GM23248 (cell line): ENCODE results near the gene CCDC192. TPM values are rescaled to one million over a fixed set of nuclear protein-coding genes. Genes with fewer than 3 reads are reported as not detected.

ENCODE experiments used
- DNase-seq: peaks from one replicate; pipeline ENCODE4 v3.0.0-alpha.2; 2015
- H2AFZ ChIP-seq: fragments of 200-600 bp; sonication (generic); 2 replicates; pipeline ENCODE4 v1.6.1; 2016; ENCODE audit warnings: antibody characterized with exemption
- H3F3A ChIP-seq: fragments of 200-600 bp; sonication (generic); 2 replicates; pipeline ENCODE4 v1.6.1; 2016; ENCODE audit warnings: mild to moderate bottlenecking, antibody characterized with exemption, mixed run types; ENCODE audit not compliant: insufficient read depth
- H3K27ac ChIP-seq: fragments of 200-600 bp; sonication (generic); 2 replicates; pipeline ENCODE4 v1.5.1; 2016; ENCODE audit warnings: mild to moderate bottlenecking
- H3K27me3 ChIP-seq: fragments of 200-600 bp; sonication (generic); replicated peaks from 2 replicates; pipeline ENCODE4 v1.6.1; 2016; ENCODE audit warnings: mild to moderate bottlenecking; ENCODE audit not compliant: insufficient read depth
- H3K36me3 ChIP-seq: fragments of 200-600 bp; sonication (generic); 2 replicates; pipeline ENCODE4 v1.6.1; 2016; ENCODE audit warnings: low read depth, mild to moderate bottlenecking
- H3K4me1 ChIP-seq: fragments of 200-600 bp; sonication (generic); 2 replicates; pipeline ENCODE4 v1.6.1; 2016; ENCODE audit warnings: mild to moderate bottlenecking; ENCODE audit not compliant: insufficient read depth
- H3K4me2 ChIP-seq: fragments of 200-600 bp; sonication (generic); one replicate; pipeline ENCODE4 v1.6.1; 2016; ENCODE audit warnings: mild to moderate bottlenecking; ENCODE audit not compliant: unreplicated experiment
- H3K4me3 ChIP-seq: fragments of 200-600 bp; sonication (generic); 2 replicates; pipeline ENCODE4 v1.5.1; 2016; ENCODE audit warnings: mild to moderate bottlenecking
- H3K79me2 ChIP-seq: fragments of 200-600 bp; sonication (generic); 2 replicates; pipeline ENCODE4 v1.6.1; 2016; ENCODE audit warnings: mild to moderate bottlenecking; ENCODE audit not compliant: insufficient read depth
- H3K9ac ChIP-seq: fragments of 200-600 bp; sonication (generic); 2 replicates; pipeline ENCODE4 v1.6.1; 2016; ENCODE audit warnings: mild to moderate bottlenecking
- H3K9me2 ChIP-seq: fragments of 200-600 bp; sonication (generic); 2 replicates; pipeline ENCODE4 v1.6.1; 2016; ENCODE audit warnings: mixed run types, mild to moderate bottlenecking, moderate library complexity; ENCODE audit not compliant: insufficient read depth
- H3K9me3 ChIP-seq: fragments of 200-600 bp; sonication (generic); one replicate; pipeline ENCODE4 v1.6.1; 2017; ENCODE audit warnings: low read depth
- H4K20me1 ChIP-seq: fragments of 200-600 bp; sonication (generic); 2 replicates; pipeline ENCODE4 v1.6.0; 2016; ENCODE audit not compliant: insufficient read depth
- EZH2 ChIP-seq: fragments of 200-600 bp; sonication (generic); IDR thresholded peaks from 2 replicates; pipeline ENCODE4 v1.6.1; 2018; ENCODE audit warnings: antibody characterized with exemption, mild to moderate bottlenecking; ENCODE audit not compliant: insufficient read depth, poor library complexity, severe bottlenecking
- EZH2phosphoT487 ChIP-seq: fragments of 200-600 bp; sonication (generic); IDR thresholded peaks from 2 replicates; pipeline ENCODE4 v1.6.1; 2018; ENCODE audit warnings: antibody characterized with exemption, moderate library complexity, mild to moderate bottlenecking, low read depth; ENCODE audit not compliant: insufficient read depth
- WGBS, 2 experiments: methylation state at CpG; one replicate each; pipeline ENCODE4 v1.1.6; 2015 to 2017; ENCODE audit warnings: low lambda C conversion rate in 2 of 2, low coverage in 1 of 2; ENCODE audit errors: missing lambda C conversion rate in 2 of 2; 5-methylcytosine and 5-hydroxymethylcytosine counted together
- in situ Hi-C: fragments of 300-500 bp; cut with MboI; formaldehyde crosslinking; loops from 2 replicates; pipeline ENCODE4 v1.15.0; 2020
- polyA plus RNA-seq: library from polyadenylated mRNA; unstranded; fragments of >200 nt; fragmentation: Nextera tagmentation; extraction: Ambion mirVana; gene quantifications from 2 replicates; pipeline ENCODE4 v1.2.1, GENCODE V29; 2016
- total RNA-seq: library from RNA; depleted of rRNA; stranded (reverse); fragments of >200 nt; shearing (Covaris generic); gene quantifications from 2 replicates; pipeline ENCODE4 v1.2.3, GENCODE V29; 2014

The CCDC192 gene
- total and polyA plus RNA-seq, 2 experiments from 2014 or later = 0.40 TPM; not detected in 1

- no peaks in the 10 kb centered on the region for H3K9me2 ChIP-seq
- no peak for TF ChIP-seq EZH2
- TF ChIP-seq EZH2phosphoT487 = no peak
- H3K79me2 ChIP-seq = no peaks in the 10 kb centered on the region
- H2AFZ ChIP-seq = no peak overlapping the region
- H3K9ac ChIP-seq = no peak overlapping the region
- no peak overlapping the region for H3K27ac ChIP-seq
- H3K4me1 ChIP-seq = no peaks in the 10 kb centered on the region
- H3K4me2 ChIP-seq = no peak overlapping the region
- H3K27me3 ChIP-seq = no peaks in the 10 kb centered on the region
- no peaks in the 10 kb centered on the region for H3K9me3 ChIP-seq
- H3K36me3 ChIP-seq = no peaks in the 10 kb centered on the region
- DNase-seq = no peak
- in situ Hi-C loops = no loop called here
- no peaks in the 10 kb centered on the region for H4K20me1 ChIP-seq
- no peak overlapping the region for H3K4me3 ChIP-seq
- H3F3A ChIP-seq = no peaks in the 10 kb centered on the region
Observed at GRCh38 chr5:127969651-127970050, 266.5 kb downstream of the CCDC192 start.

GRCh38 chr5:127970081-127970480 lies 266.9 kb downstream of the CCDC192 start:
- Histone ChIP-seq H3K4me3 (no peak overlapping the region), H3K4me1 (no peaks in the 10 kb centered on the region), H4K20me1 (no peaks in the 10 kb centered on the region), H3K27ac (no peak overlapping the region), H3K79me2 (no peaks in the 10 kb centered on the region), H3K9ac (no peak overlapping the region), H3F3A (no peaks in the 10 kb centered on the region), H3K27me3 (no peaks in the 10 kb centered on the region), H3K9me3 (no peaks in the 10 kb centered on the region), H3K9me2 (no peaks in the 10 kb centered on the region), H3K4me2 (no peak overlapping the region), H2AFZ (no peak overlapping the region), H3K36me3 (no peaks in the 10 kb centered on the region)
- no peak for DNase-seq
- 100% methylated on average over 1 of the region's 1 CpG for WGBS, 2 experiments
- TF ChIP-seq EZH2 = no peak
- no peak for TF ChIP-seq EZH2phosphoT487
- in situ Hi-C loops = no loop called here

DNA sequence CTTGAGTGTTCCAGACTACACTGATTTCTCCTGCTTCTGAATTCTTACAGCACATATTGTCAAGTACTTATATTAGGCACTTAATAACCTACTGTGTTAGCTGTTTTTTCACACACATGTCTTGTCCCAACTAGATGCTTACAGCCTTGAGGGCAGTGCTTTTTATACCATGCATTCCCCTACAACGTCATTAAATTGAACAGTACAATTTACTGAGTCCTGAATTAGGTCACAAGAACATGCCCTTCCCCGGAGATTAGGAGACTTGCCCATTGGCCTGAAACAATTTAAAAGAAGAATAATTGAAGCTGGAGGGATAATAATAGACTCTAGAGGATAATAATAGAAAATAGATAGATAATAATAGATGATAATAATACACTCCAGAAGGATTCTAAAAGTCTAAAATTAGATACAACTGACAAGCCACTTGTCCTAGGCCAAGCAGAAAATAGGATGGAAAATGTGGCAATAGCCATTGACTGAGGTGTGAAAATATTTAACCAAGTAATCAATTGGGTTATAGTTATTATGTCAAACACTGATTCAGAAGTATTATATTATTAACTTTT lies 267.7 kb downstream of the CCDC192 start:
- Histone ChIP-seq H3K4me2 (no peak overlapping the region), H3F3A (no peaks in the 10 kb centered on the region), H4K20me1 (no peaks in the 10 kb centered on the region), H3K9me2 (no peaks in the 10 kb centered on the region), H2AFZ (no peak overlapping the region), H3K9ac (no peak overlapping the region), H3K4me1 (no peaks in the 10 kb centered on the region), H3K27ac (no peak overlapping the region), H3K36me3 (no peaks in the 10 kb centered on the region), H3K79me2 (no peaks in the 10 kb centered on the region), H3K27me3 (no peaks in the 10 kb centered on the region), H3K4me3 (no peak overlapping the region), H3K9me3 (no peaks in the 10 kb centered on the region)
- in situ Hi-C loops = no loop called here
- DNase-seq = no peak
- WGBS, 2 experiments = 30 to 33% methylated on average over 2 of the region's 2 CpGs
- no peak for TF ChIP-seq EZH2
- no peak for TF ChIP-seq EZH2phosphoT487

DNA sequence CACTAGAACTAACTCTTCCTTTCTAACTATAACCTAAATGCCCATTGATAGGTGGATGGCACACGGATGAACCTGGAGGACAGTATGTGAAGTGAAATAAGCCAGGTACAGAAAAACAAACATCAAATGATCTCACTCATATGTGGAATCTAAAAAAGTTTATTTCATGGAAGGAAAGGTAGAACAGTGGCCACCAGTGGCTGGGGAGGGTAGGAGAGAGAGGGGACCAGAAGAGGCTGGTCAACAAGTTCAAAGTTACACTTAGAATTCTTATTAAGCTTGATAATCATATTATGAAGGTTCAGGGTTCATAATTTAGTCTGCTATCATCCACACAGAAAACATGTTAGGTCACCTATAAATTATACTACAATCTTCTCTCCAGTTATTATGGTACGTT lies 272.8 kb downstream of the CCDC192 start:
- no peak overlapping the region for H2AFZ ChIP-seq
- H3K4me2 ChIP-seq = no peak overlapping the region
- H3K9ac ChIP-seq = no peak overlapping the region
- no peaks in the 10 kb centered on the region for H3K36me3 ChIP-seq
- no peak overlapping the region for H3K4me3 ChIP-seq
- H3F3A ChIP-seq = no peaks in the 10 kb centered on the region
- no peaks in the 10 kb centered on the region for H3K9me2 ChIP-seq
- H4K20me1 ChIP-seq = no peaks in the 10 kb centered on the region
- H3K9me3 ChIP-seq = no peaks in the 10 kb centered on the region
- no peaks in the 10 kb centered on the region for H3K4me1 ChIP-seq
- H3K27ac ChIP-seq = no peak overlapping the region
- H3K27me3 ChIP-seq = no peaks in the 10 kb centered on the region
- 92 to 98% methylated on average over 2 of the region's 2 CpGs for WGBS, 2 experiments
- no peak for DNase-seq
- in situ Hi-C loops = no loop called here
- TF ChIP-seq EZH2phosphoT487 (no peak), EZH2 (no peak)
- H3K79me2 ChIP-seq = no peaks in the 10 kb centered on the region

DNA sequence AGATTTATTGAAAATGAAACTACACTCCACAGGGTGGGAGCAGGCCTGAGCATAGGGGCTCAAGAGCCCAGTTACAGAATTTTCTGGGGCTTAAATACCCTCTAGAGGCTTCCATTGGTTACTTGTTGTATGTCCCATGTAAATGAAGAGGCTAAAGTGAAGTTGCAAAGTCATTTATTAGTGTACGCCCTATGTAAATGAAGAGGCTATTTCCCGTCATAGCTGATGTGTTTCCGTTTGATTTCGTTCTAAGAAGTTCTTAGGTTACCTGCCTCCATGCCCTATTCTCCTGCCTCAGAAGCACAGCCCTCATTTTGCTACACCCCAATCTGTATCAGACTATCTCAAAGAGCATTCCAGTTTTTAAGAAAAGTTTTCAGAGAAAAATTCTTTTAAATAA lies 273.3 kb downstream of the CCDC192 start:
- DNase-seq = no peak
- in situ Hi-C loops = no loop called here
- no peaks in the 10 kb centered on the region for H3K4me1 ChIP-seq
- H4K20me1 ChIP-seq = no peaks in the 10 kb centered on the region
- H3K79me2 ChIP-seq = no peaks in the 10 kb centered on the region
- no peaks in the 10 kb centered on the region for H3K27me3 ChIP-seq
- no peak overlapping the region for H3K9ac ChIP-seq
- H3K9me3 ChIP-seq = no peaks in the 10 kb centered on the region
- H2AFZ ChIP-seq = no peak overlapping the region
- no peak overlapping the region for H3K27ac ChIP-seq
- no peak for TF ChIP-seq EZH2phosphoT487
- 97 to 100% methylated on average over 4 of the region's 4 CpGs for WGBS, 2 experiments
- H3F3A ChIP-seq = no peaks in the 10 kb centered on the region
- no peaks in the 10 kb centered on the region for H3K9me2 ChIP-seq
- H3K4me2 ChIP-seq = no peak overlapping the region
- no peaks in the 10 kb centered on the region for H3K36me3 ChIP-seq
- H3K4me3 ChIP-seq = no peak overlapping the region
